Upper lobe of left lung (tissue), 4 donors: ENCODE results near the gene SLC7A14.

Experiments
- CTCF ChIP-seq, 6 experiments: fragments of 450-650 bp in 4 of 6; fragments of 200-600 bp in 2 of 6; sonication (generic) in 2 of 6; IDR thresholded peaks; one replicate each; pipeline ENCODE4 v1.5.1; 2016 to 2019; ENCODE audit warnings: antibody characterized with exemption in 6 of 6
- EP300 ChIP-seq, 4 donors: sonication (generic); formaldehyde crosslinking; IDR thresholded peaks; one replicate each; pipeline ENCODE4 v1.5.1; 2017; ENCODE audit warnings: antibody characterized with exemption in 4 of 4, control low read depth in 2 of 4
- POLR2AphosphoS5 ChIP-seq, 2 donors: sonication (generic); formaldehyde crosslinking; IDR thresholded peaks; one replicate each; pipeline ENCODE4 v1.5.1; 2017; ENCODE audit warnings: antibody characterized with exemption in 2 of 2

- TF ChIP-seq CTCF (IDR thresholded peaks at IDR 0.05) (no peak), EP300 (IDR thresholded peaks at IDR 0.05) (no peak), POLR2AphosphoS5 (IDR thresholded peaks at IDR 0.05) (no peak)
These were observed at the start of gene SLC7A14 for GRCh38 chr3:170585937-170586310.
